GM18951 (cell line): ENCODE measurements around the gene DPEP1.
"Not testable (repeated sequence)": the region's sequence is repeated elsewhere in the genome, so short reads cannot be mapped to it uniquely, and the experiment has no call there.

Experiments used
- POLR2A ChIP-seq: IDR thresholded peaks from 4 replicates; pipeline ENCODE4 v1.6.1; 2011; ENCODE audit warnings: mild to moderate bottlenecking; ENCODE audit not compliant: insufficient read length, insufficient read depth; ENCODE audit errors: extremely low read depth
- in situ Hi-C: fragments of 300-500 bp; cut with MboI; formaldehyde crosslinking; loops from one replicate; pipeline ENCODE4 v1.12.0; 2022; ENCODE audit warnings: low sequenced_read_pairs, mixed read lengths, inconsistent platforms; ENCODE audit not compliant: unreplicated experiment

Gene DPEP1

DNA sequence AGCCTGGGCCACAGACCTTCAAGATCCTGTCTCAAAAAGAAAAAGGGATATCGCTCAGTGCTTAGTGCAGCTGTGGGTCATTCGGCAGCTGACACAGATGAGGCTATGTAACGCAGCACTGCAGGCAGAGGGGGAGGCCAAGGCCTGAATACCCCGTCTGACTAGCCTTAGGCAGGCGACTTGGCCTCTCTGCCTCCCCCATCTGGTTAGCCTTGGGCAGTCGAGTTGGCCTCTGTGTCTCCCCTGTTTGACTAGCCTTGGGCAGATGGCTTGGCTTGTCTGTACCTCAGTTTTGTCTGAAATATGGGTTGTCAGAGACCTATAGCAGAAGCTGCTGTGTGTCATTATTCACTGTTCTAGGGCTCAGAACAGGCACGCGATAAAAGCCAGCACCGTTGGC, 54.2 kb downstream of the DPEP1 start:
- no peak for TF ChIP-seq POLR2A
- in situ Hi-C loops = no loop called here

DNA sequence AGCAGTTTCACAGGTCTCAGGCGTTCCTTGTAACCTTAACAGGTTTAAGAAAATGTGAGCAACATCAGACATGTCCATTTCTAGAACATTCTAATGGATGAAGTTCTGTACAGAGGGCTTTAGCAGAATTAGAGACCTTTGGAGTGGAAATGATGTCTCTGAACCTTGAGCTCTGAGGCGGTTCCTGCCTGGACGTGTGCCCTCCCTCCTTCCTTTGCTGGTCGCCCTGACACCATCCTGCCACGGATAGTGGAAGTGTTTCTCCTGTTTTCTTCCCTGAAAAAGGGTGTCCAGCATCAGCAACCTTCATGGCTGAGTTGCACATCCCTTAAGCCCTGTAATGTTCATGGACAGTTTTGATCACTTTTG, 55.3 kb downstream of the DPEP1 start:
- TF ChIP-seq POLR2A = no peak
- in situ Hi-C loops = no loop called here

DNA sequence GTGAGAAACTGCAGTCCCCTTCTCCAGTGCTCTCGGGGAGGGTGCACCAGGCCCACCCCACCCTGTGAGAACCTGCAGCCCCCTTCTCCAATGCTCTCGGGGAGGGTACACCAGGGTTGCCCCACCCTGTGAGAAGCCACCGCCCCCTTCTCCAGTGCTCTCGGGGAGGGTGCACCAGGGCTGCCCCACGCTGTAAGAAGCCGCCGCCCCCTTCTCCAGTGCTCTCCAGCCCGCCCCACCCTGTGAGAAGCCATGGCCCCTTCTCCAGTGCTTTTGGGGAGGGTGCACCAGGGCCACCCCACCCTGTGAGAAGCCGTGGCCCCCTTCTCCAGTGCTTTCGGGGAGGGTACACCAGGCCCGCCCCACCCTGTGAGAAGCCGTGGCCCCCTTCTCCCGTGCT, 56.3 kb downstream of the DPEP1 start:
- TF ChIP-seq POLR2A = no peak

DNA sequence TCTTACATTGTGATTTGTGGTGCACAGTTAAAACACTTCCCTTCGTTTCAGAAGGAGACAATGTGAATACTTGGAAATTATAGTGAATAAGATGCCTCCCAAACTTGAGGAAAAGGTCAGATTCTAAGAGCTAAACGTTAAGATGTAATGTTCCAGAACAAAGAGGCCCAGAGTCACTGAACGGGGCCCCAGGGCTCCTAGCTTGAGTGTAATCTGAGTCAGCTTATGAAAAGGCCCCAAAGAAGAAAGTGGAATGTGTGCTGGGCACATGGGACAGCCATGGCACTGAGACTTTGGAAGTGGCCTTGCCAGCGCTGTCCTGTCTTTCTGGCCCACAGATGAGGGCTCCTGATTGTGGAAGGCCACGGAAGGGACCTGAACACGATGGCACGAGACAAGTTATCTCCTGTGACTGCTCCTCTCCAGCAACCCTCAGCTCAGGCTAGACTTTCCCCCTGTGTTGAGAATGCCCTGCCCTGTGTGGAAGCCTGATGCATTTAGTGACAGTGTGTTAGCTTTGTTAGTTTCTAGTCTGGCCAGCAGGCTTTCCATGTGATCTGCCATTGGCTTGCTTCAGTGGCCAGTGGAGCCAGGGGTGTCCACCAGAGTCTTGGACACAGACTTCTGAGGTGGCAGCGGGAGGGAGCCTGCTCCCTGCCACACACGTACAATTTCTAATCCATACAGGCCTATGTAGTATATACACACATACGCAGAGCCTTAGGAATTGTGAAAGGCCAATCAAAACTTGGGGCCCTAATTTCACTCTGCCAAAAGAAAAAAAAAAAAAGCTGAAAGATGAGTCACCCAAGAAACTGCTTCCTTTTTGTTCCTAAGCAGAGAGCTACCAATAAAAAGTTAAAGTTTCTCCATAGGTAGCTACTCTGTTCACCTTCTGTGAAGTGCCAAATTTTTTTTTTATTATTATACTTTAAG, 57.3 kb downstream of the DPEP1 start:
- in situ Hi-C loops = no loop called here

More for the DNA sequence above, 56.3 kb downstream of the DPEP1 start:
- in situ Hi-C loops = no loop called here

DNA sequence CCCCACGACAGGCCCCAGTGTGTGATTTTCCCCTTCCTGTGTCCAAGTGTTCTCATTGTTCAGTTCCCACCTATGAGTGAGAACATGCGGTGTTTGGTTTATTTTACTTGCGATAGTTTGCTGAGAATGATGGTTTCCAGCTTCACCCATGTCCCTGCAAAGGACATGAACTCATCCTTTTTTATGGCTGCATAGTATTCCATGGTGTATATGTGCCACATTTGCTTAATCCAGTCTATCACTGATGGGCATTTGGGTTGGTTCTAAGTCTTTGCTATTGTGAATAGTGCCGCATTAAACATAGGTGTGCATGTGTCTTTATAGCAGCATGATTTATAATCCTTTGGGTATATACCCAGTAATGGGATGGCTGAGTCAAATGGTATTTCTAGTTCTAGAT, 58.1 kb downstream of the DPEP1 start:
- in situ Hi-C loops = not testable (repeated sequence)

More for the DNA sequence above, 57.3 kb downstream of the DPEP1 start:
- no peak for TF ChIP-seq POLR2A

DNA sequence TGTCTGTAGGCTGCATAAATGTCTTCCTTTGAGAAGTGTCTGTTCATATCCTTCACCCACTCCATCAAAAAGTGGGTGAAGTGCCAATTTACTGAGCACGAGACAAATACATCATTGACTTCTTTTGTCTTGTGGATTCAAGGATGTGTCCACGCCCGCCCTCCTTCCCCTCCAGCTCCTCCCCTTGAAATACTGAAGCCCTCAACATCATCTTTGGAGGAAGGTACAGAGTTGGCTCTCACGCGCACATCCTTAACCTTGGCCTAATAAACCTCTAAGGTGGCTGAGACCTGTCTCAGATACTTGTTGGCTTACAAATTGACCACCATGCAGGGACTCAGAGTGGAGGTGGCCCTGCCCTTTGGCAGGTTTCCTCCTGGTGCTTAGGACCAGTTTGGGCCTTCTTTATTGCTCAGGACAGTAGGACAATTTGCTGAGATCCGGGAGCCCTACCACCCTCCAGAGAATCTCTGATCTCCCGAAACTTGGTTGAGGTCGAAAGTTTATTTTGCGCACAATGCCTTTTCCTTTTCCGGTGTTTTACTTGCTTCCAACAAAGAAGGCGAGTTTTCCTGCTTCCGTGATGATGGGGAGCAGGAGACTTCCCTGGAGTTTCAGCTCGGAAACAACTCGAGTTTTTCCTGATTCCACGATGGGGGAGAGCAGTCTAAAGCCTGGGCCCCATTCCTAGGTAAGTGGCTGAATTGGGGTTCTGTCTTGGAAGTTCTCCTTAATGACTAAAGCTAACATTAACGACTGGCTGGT, 58.9 kb downstream of the DPEP1 start:
- no peak for TF ChIP-seq POLR2A
- in situ Hi-C loops = no loop called here

DNA sequence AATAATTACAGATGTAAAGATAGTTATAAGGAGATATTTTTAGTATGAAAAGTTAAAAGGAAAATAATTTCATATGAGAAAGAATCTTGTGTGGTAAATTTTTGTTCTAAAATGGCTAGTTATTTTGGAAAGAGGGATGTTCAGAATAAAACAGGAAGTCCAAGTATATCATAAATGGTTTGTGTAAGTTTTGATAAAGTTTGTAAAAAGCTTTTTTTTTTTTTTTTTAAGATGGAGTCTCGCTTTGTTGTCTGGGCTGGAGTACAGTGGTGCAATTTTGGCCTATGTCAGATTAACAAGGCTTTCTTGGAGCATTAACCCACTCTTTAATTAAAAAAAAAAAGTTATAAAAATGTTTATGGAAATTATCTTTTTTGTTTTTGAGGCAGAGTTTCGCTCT, 64.8 kb downstream of the DPEP1 start:
- TF ChIP-seq POLR2A = no peak
- in situ Hi-C loops = no loop called here

DNA sequence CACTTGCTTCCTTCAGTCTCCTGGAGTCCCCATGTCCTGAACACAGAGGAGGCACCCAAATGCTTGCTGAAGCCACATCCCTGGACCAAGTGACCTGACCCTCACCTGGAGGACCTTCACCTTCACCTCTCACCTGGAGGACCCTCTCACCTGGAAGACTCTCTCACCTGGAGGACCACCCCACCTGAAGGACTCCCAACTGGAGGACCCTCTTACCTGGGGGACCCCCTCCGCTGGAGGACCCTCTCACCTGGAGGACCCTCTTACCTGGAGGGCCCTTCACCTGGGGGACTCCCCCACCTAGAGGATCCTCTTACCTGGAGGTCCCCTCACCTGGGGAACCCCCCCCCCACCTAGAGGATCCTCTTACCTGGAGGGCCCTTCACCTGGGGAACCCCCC, 72.5 kb downstream of the DPEP1 start:
- TF ChIP-seq POLR2A = no peak
- in situ Hi-C loops = no loop called here

DNA sequence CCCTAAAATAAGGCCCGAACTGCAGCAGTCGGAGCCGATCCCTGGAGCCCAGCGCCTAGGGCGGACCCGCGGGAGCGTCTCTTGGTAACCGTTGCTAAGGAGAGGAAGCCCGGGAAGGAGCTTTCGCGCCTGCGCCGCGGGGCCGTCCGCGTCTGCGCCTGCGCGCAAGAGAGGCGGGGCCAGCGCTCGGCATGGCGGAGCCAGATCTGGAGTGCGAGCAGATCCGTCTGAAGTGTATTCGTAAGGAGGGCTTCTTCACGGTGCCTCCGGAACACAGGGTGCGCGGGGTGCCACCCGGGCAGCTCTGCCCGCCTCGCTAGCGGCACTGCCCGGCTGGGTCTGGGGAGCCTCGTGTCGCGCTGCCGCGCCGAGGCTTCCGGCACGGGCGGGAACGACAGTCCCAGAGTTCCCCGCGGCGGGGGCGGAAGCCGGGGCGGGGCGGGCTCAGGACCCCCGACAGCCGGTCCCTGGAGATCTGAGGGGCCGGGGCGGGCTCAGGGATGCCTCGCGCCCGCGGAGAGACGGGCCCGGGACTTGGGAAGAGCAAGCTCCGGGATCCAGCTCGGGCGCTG, 73.2 kb downstream of the DPEP1 start, which contains the start of gene CDK10:
CDK10 (plus strand) TSS at position 170 of the 572 bp plus-strand sequence; CDS start at position 192, 22 bp downstream.
- TF ChIP-seq POLR2A = peak; percentile 96
- in situ Hi-C loops = no loop called here

DNA sequence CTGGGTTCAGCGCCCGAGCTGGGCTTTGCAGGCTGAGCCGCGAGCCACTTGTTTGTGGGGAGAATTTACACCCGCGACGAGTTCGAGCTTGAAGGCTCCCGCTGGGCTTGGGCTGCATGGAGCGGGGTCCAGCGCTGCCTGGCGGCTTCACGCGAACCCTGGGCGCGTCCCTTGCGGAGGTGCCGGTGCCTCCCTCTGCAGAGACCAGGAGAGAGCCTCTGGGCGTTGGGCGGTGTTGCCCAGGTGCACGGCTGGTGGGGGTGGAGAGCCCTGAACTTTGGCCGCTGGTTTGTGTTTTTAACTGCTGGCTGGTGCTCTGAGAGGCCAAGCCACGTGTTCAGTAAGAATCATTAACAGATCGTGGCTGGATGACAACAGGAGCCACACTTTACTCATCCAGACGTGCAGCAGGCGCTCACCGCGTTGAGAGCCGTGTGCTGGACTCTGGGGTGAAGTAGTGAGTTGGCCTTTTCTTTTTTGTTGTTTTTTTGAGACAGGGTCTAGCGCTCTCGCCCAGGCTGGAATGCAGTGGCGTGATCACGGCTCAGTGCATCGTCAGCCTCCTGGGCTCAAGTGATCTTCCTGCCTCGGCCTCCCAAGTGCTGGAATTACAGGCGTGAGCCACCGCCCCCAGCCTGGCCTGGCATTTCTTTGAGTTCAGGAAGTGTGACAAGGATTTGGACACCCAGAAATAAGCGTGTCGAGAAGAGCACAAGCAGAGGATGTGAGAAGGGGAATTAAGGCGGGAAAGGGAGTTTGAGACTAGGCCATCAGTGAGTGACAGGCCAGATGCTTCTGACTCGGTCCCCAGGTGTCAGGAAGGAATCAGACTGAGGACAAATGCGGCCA, 73.9 kb downstream of the DPEP1 start:
- no peak for TF ChIP-seq POLR2A

More for the DNA sequence above, 73.9 kb downstream of the DPEP1 start:
- in situ Hi-C loops = no loop called here
